Nephron progenitor cell (in vitro differentiated cells): Measurements from ENCODE around the gene MSANTD4.
"Not testable (repeated sequence)": the region's sequence is repeated elsewhere in the genome, so short reads cannot be mapped to it uniquely, and the experiment has no call there.

Experiments
- DNase-seq: peaks from one replicate; pipeline ENCODE4 v3.0.0; 2021
- H3K27ac Mint-ChIP-seq: 2 replicates; pipeline ENCODE4 v1.8.0; 2021; ENCODE audit warnings: mild to moderate bottlenecking, moderate library complexity, mixed read lengths
- H3K27me3 Mint-ChIP-seq: 2 replicates; pipeline ENCODE4 v1.8.0; 2021; ENCODE audit warnings: mild to moderate bottlenecking, low read depth, mixed read lengths; ENCODE audit not compliant: poor library complexity
- H3K36me3 Mint-ChIP-seq: 2 replicates; pipeline ENCODE4 v1.8.0; 2021; ENCODE audit warnings: low read depth, mixed read lengths
- H3K4me1 Mint-ChIP-seq: 2 replicates; pipeline ENCODE4 v1.8.0; 2021; ENCODE audit warnings: mixed read lengths
- H3K4me3 Mint-ChIP-seq: 2 replicates; pipeline ENCODE4 v1.8.0; 2021; ENCODE audit warnings: mild to moderate bottlenecking, moderate library complexity, mixed read lengths
- H3K9me3 Mint-ChIP-seq: 2 replicates; pipeline ENCODE4 v1.8.0; 2021; ENCODE audit warnings: mild to moderate bottlenecking, moderate library complexity, mixed read lengths
- CTCF ChIP-seq: fragments of 200-600 bp; sonication (generic); IDR thresholded peaks from 2 replicates; pipeline ENCODE4 v1.5.0; 2021; ENCODE audit warnings: antibody characterized with exemption

MSANTD4 gene

GRCh38 chr11:106011481-106011880 is 10.6 kb downstream of the MSANTD4 start:
- no peak for TF ChIP-seq CTCF
- no peaks in the 10 kb centered on the region for H3K27me3 Mint-ChIP-seq

GRCh38 chr11:106003094-106003493 is 18.9 kb downstream of the MSANTD4 start:
- H3K27ac Mint-ChIP-seq, H3K27me3 Mint-ChIP-seq, H3K4me1 Mint-ChIP-seq, H3K4me3 Mint-ChIP-seq, DNase-seq: not testable (repeated sequence)
- H3K36me3 Mint-ChIP-seq, result peaks cover 75% of the 10 kb centered on the region
- H3K9me3 Mint-ChIP-seq, result peaks cover 44% of the 10 kb centered on the region

More at GRCh38 chr11:106011481-106011880, 10.6 kb downstream of the MSANTD4 start:
- DNase-seq, result no peak
- H3K4me1 Mint-ChIP-seq, result no peaks in the 10 kb centered on the region
- peak overlapping the region; percentile 12 for H3K27ac Mint-ChIP-seq
- H3K36me3 Mint-ChIP-seq, result peaks cover 51% of the 10 kb centered on the region
- no peak overlapping the region for H3K4me3 Mint-ChIP-seq
- peaks cover 10% of the 10 kb centered on the region for H3K9me3 Mint-ChIP-seq

- no peak for TF ChIP-seq CTCF
- Mint-ChIP-seq H3K27me3 (no peaks in the 10 kb centered on the region), H3K27ac (no peak overlapping the region)
Measured at GRCh38 chr11:106001304-106002012, 20.6 kb downstream of the MSANTD4 start.

GRCh38 chr11:105991888-105992287 is 30.2 kb downstream of the MSANTD4 start:
- no peak overlapping the region for H3K4me3 Mint-ChIP-seq
- peaks cover 17% of the 10 kb centered on the region for H3K36me3 Mint-ChIP-seq
- no peaks in the 10 kb centered on the region for H3K27me3 Mint-ChIP-seq

More at GRCh38 chr11:106001304-106002012, 20.6 kb downstream of the MSANTD4 start:
- Mint-ChIP-seq H3K4me3 (no peak overlapping the region), H3K9me3 (peaks cover 34% of the 10 kb centered on the region), H3K36me3 (peaks cover 59% of the 10 kb centered on the region), H3K4me1 (no peaks in the 10 kb centered on the region)
- no peak for DNase-seq

GRCh38 chr11:105989124-105989523 is 32.9 kb downstream of the MSANTD4 start:
- no peak overlapping the region for H3K4me3 Mint-ChIP-seq
- H3K27ac Mint-ChIP-seq, result no peak overlapping the region
- peaks cover 3% of the 10 kb centered on the region for H3K9me3 Mint-ChIP-seq
- no peak for DNase-seq
- H3K36me3 Mint-ChIP-seq, result peaks cover 10% of the 10 kb centered on the region
- H3K27me3 Mint-ChIP-seq, result no peaks in the 10 kb centered on the region
- H3K4me1 Mint-ChIP-seq, result no peaks in the 10 kb centered on the region
- TF ChIP-seq CTCF, result no peak

More at GRCh38 chr11:105991888-105992287, 30.2 kb downstream of the MSANTD4 start:
- no peak overlapping the region for H3K27ac Mint-ChIP-seq
- TF ChIP-seq CTCF, result no peak
- H3K4me1 Mint-ChIP-seq, result no peaks in the 10 kb centered on the region
- peaks cover 3% of the 10 kb centered on the region for H3K9me3 Mint-ChIP-seq
- DNase-seq, result no peak

GRCh38 chr11:105988197-105988596 is 33.8 kb downstream of the MSANTD4 start:
- TF ChIP-seq CTCF, result no peak
- DNase-seq, result no peak
- peaks cover 2% of the 10 kb centered on the region for H3K36me3 Mint-ChIP-seq
- H3K27ac Mint-ChIP-seq, result no peak overlapping the region
- H3K9me3 Mint-ChIP-seq, result no peaks in the 10 kb centered on the region
- H3K4me3 Mint-ChIP-seq, result no peak overlapping the region
- no peaks in the 10 kb centered on the region for H3K4me1 Mint-ChIP-seq
- no peaks in the 10 kb centered on the region for H3K27me3 Mint-ChIP-seq
